ENCODE results near the gene PHLDA1.
A peak's percentile ranks its signal among the peaks of the same experiment; 100 is the strongest.

The PHLDA1 gene

DNA sequence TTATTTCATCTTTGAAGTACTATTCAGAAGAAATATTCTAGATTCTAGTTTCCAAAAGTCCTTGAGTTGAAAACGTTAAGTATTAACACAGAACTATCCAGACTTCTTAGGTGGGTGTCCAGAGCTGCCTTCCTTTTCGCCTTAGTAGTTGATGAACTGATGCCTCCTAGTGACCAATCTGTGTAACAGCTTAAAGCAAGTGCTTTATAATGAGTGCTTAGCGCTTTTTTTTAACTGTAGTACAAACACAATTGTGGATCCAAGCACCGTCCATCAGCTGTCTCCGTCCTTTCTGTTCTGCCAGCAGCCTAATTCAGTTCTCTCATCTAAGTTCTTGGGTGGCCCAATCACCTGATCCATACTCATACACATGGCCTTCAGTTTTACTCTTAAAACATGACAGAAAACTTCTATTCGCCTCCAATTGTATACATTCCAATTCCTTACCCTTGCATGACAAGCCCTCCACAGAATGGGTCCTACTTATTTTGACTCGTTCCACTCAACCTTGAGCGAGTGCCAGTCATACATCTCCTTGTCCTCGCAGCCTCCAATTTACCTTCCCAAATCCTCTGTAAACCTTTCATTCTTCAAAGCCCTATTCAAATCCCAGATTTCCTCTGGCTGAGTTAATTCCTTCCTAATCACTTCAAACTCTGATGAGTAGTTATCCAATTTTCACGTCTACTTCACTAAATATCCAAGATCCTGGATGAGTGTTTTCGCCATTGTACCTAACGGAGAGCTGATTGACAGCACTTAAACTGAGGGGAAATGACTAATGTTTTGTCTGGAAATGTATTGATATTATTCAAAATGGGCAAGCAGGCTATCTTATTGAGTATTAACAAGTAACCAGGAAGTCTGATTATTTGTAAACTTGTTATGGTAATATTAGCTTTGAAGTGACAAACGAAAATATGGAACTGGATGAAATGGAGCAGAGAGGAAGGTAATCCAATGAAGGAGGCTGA, 5.8 kb upstream of the PHLDA1 start:
- peak in 1 of 3 donors; percentile 10 for DNase-seq (ENCODE audit: low read depth in 3 of 3, low spot score in 1 of 3)

DNA sequence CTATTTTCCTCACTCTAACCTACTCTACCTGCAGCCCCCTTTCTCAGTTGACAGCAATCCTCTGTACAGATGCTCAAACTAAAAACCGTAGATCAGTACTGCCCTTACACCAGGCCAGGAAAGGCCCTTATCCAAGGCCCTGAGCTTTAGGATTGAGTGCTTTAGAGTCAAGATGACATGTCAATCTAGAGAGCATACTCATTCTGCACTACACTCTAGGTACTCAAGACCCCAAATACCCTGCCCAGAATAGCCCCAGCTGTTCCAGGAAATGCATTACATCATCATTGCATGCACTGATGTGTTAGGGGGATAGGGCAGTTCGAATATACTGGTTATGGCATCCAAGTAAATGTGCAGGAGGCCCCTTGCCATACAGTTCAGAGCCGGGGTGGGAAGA, 3.5 kb upstream of the PHLDA1 start:
- no peak for DNase-seq (ENCODE audit: low read depth in 3 of 3, low spot score in 1 of 3)

DNA sequence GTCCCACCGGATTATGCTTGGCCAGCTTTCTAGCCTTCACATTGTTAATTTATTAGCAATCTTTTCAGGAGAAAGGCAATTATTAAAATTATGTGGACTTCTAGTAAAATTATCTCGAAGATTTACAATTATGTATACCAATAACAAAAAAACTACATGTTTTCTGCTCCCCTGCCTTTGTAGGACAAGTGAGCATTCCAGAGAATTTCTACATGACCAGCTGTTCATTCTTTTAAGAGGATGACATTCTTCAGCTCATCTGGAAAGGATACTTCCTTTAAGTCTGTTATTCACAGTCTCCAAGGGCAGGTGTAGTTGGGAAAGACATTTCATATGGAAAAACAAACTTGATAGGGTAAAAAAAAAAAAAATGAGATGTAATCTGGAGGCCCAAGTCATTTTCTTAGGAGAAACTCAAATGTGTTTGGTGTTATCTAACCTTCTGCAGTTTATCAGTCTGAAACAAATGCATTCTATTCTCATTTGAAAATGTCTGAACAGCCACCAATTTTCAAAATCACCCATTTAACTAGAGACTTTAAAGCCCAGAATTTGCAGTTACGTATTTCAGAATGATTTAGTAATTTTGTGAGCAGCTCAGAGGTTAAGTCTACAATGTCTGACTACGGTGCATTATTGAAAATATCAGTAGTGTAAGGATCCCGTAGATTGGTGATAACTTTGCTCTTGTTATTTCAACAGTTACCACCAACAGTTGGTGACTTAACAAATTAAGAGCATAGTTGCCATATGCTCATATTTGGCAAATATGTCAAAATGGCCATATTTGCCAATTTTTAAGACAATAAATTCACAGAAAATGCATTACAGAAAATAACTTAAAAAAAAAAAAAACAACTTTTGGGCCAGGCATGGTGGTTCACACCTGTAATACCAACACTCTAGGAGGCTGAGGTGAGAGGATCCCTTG, 1.8 kb upstream of the PHLDA1 start:
- no peak for DNase-seq (ENCODE audit: low read depth in 3 of 3, low spot score in 1 of 3)

DNA sequence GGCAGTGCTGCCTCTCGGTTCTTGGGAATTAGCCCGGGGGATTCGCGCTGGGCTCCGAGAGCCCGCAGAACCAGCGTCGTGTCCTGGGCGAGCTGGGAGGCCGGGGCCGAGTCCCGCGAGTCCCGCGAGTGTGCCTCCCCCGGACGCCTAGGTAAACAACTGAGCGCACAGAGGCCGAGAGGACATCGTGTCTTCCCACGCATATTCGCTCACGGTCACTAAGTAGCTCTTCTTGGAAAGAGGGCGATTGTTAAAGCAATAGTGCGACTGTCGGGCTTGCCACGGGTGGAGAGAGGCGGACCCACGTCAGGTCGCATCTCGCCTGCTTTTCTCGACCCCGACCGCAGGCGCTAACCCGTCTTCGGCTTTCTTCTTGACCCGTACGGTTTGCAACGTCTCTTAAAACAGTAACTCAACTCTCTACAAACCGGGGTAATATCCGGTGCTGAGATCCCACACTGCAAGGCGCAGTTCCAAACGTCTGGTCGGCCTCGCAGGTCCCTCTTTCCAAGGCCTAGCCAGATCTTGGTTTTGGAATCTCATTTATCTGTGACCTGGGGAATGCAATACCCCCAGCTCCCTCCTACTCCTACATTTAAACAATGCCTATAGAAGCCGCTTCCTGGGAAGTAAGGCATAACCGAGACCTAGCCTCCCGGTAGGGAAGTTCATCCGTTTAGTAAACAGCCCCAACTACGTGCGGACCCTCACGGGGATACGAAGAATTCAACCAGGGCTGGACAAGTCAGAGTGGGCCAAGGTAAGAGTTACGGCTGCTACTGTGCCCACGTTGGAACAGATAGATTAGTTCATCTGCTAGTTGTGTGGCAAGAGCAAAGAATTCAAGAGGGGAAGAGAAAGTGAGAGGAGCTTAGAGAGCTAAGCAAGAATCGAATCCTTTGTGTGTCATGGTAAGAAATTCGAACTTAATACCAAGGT, 736 bp upstream of the PHLDA1 start:
- DNase-seq (ENCODE audit: low read depth in 3 of 3, low spot score in 1 of 3), result peak in 2 of 3 donors; percentile 4 to 30

DNA sequence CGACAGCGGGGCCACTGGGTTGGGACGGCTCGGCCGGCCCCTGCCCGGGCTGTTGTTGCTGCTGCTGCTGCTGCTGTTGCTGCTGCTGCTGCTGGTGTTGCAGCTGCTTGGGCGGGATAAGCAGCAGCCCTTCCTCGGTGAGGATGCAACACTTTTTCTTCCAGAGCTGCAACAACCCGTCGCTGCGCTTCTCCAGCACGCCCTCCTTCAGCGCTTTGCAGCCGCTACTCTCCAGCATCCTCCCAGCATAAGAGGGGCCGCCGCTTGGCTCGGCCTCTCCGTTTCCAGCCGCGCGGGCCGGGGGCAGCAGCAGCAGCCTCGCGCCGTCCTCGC, 529 bp downstream of the PHLDA1 start:
- no peak for DNase-seq (ENCODE audit: low read depth in 3 of 3, low spot score in 1 of 3)

DNA sequence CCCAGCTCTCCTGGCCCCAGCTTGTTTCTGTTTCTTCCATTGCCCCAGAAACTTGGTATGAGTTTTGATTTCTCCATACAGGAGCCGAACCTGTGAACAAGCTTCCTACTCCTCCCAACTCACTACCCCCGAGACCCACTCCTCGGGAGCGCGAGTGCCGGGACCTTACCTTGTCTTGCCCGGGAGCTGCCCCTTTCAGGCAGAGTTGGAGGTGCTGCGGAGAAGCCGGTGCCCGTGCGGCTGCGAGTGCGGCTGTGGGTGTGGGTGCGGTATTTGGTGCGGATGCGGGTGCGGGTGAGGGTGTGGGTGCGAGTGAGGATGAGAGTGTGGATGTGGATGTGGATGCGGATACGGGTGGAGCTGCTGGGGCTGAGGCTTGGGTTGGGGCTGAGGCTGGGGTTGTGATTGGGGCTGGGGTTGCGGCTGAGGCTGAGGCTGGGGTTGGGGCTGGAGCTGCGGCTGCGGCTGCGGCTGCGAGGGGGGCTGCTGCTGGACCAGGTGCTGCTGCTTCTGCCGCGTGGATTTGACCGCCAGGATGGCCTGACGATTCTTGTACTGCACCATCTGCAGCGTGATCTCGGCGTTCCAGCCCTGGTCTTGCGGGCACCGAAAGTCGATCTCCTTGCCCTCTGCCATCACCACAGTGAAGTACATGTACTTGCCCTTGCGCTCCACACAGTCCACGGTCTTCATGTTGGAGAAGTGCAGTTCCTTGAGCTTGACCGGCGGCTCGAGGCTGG, 1.1 kb downstream of the PHLDA1 start:
- peak in 2 of 3 donors; percentile 24 to 33 for DNase-seq (ENCODE audit: low read depth in 3 of 3, low spot score in 1 of 3)

DNA sequence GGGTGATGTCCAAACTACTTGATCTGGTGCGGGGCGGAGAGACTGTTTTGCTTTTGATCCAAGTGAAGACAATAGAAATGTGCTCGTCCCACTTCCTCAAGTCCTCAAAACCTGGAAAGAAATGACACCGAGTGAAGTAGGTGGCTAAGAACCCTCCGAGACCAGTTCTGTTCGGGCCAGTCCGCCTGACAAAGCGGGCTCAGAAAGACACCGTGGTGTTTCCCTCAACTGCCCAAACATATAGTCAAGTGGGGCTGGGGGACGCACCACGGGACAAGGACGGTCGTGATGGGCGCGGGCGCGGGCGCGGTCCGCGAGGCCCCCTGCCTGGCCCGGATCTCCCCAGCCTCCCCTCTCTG, 1.6 kb downstream of the PHLDA1 start:
- peak in 1 of 3 donors; percentile 14 for DNase-seq (ENCODE audit: low read depth in 3 of 3, low spot score in 1 of 3)

DNA sequence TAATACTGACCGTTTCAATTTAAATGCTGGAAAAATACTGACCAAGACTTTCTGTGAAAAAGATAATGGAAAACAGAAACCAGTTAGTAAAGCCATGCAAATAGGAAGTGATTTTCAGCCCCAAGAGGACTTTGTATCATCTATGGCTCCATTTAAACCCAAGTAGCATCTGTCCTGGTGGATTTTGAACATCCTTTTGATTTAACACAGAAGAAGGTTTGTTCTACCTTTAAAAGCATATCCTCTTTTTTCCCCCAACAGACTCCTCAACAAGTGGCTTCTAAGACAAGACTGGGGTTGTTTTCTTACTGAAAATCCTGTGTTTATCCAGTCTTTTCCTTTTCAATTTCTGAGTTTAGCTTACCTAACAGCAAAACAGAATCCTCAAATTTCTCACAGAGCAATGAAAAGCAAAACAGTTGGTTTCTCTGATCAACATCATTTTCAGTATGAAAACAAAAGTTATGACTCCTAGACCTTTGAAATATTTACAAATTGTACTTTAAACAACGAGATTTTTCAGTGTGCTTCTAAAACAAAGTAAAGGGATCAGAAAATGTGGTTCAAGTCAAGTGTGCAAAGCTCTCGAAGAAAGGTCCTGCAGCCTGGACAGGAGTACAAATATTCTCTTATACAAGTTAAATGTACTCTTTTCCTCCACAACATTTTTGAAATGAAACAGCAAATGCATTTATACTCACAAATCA, 2.9 kb downstream of the PHLDA1 start:
- DNase-seq (ENCODE audit: low read depth in 3 of 3, low spot score in 1 of 3), result no peak

DNA sequence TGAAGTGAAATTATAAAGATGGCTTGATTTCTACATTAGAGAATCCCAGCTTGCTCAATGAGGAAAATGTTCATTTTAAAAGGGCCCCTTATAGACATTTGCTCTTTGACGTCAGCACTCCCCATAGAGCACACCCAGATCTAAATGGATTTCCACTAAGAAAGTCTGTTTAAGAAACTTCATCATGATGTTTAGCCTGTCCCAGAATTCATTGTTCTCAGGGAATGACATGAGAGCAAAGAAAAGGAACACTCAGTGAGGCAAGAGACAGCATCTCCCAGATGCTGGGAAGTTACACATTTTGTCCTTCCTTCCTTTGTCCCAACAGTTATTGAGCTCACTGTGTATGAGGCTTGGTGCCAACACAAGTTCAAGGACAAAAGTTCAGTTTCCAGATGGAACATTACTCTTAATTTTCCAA, 4.9 kb downstream of the PHLDA1 start:
- DNase-seq (ENCODE audit: low read depth in 3 of 3, low spot score in 1 of 3), result no peak

DNA sequence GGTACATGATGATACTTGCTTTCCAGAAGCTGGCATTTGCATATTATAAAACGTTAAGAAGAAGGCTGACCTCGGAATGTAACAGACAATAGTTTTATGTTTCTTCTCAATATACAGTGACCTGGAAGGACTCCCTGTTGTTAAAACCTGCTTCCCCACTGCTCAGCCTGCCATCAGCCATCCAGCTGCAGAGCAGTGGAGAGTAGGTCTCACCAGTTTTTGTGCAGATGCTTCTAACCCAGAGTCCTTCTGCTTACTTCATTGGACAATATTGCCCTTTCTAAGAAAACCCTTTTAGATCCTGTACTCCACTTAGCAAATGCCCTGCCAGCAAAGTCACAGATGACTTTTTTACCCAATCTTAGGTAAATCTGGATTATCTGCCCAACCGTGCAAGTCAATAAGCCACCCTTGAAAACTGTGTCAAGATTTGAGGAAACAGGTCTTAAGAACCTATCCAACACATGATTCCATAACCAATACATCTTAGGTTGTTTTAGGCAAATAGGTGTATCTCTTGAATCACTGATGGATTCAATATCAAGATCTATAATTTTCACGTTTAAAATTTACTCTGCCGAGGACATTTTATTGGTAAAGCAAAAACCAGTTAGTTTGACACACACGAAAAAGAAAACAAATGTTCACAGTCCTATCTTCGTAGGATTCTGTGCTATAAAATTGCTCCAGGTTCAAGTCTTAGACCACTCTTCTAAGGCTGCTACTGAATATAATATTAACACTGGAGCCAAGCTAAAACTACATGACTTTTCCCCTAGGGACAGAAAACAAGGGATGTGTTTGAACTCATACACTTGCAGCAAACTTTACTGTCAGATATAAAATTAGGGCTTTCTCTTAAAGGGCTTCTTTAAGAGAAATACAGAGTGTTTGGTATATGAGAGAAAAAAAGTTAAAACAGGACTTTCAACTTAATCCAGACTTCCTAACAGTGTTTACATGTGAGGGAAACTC, 5.7 kb downstream of the PHLDA1 start:
- no peak for DNase-seq (ENCODE audit: low read depth in 3 of 3, low spot score in 1 of 3)

DNA sequence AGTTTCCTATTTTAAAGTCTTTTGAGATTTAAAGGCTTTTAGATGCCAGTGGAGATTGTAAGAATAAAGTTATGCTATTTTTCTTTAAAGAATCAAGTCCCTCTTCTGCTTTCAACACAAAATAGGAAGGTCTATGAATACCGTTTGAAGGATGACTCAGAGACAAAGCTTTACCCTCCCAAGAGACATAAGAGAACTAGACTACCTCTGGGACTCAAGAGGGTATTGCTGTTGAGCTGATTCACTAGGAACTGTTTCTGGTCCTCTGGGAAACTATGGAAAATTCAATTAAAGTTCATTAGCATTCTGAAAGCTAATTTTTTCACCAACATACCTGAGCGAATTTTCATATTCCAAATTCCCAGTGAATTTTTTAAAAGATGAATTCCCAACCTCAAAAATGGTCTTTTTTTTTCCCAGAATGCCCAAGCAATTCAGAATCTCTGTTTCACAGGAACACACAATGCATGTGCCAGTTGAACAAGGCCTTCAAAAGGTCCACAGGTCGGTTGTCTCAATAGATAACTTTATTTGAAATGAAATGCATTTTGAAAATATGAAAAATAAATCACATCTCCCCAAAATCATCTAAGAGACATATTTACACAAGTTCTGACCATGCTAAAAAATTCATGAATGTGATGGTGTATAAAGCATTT, 6.5 kb downstream of the PHLDA1 start:
- no peak for DNase-seq (ENCODE audit: low read depth in 3 of 3, low spot score in 1 of 3)

DNA sequence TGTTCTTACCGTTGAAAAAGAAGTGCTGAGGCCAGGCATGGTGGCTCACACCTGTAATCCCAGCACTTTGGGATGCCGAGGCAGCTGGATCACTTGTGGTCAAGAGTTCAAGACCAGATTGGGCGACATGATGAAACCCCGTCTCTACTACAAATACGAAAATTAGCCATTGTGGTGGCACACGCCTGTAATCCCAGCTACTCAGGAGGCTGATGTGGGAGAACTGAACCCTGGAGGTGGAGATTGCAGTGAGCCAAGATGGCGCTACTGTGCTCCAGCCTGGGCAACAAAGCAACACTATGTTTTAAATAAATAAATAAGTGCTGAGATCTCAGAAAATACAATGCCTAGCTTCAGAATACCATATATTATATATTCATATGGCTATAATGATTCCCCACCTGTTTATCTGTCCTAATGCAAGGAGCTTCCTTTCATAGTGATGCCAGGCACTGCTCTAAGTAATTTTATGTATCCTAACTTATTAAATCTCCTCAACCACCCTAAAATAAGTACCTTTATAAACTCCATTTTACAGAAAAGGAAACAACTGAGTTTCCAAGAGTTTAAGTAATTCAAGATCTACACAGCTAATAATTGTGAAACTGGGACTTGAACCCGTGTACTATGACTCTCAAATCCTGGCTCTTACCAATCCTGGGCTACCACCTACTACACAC, 7.3 kb downstream of the PHLDA1 start:
- no peak for DNase-seq (ENCODE audit: low read depth in 3 of 3, low spot score in 1 of 3)

DNA sequence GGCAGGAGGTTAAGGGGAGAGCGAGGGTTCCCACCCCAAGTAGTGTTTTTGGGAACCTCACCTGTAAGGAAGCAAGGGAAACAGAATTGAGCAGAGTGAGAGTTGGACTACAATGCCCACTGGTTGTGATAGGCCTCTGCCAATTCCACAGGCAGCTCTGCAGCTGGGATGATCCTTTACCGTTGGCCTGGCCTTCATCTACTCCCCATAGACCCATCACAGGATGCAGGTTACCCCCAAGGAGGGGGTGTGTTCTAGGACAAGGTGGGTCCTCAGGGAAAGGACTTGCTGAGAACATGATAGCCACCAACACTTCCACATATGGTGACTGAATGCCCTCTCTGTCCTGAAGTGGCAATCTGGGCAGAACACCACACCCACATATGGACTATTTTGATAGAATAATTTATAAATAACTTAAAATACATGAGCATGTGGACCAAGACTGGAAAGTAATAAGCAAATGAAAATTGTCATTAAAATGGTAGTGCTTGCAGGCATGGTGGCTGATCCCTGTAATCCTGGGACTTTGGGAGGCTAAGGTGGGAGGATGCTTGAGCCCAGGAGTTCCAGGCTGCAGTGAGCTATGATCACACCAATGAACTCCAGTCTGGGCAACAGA, 8.4 kb downstream of the PHLDA1 start:
- DNase-seq (ENCODE audit: low read depth in 3 of 3, low spot score in 1 of 3), result no peak

DNA sequence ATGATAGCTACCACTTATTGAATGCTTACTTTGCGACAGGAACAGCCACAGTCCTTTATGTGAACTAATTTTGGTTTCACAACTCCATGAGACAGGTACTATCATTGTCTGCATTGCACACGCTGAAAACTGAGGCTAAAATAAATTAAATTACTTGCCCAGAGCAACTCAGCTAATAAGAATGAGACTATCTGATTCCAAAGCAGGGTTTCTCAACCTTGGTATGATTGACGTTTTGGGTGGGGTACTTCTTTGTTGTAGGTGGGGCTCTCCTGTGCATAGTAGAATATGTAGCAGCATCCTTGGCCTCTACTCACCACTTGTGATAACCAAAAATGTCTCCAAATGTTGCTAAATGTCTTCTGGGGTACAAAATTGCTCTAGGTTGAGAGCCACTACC, 9.1 kb downstream of the PHLDA1 start:
- no peak for DNase-seq (ENCODE audit: low read depth in 3 of 3, low spot score in 1 of 3)

DNA sequence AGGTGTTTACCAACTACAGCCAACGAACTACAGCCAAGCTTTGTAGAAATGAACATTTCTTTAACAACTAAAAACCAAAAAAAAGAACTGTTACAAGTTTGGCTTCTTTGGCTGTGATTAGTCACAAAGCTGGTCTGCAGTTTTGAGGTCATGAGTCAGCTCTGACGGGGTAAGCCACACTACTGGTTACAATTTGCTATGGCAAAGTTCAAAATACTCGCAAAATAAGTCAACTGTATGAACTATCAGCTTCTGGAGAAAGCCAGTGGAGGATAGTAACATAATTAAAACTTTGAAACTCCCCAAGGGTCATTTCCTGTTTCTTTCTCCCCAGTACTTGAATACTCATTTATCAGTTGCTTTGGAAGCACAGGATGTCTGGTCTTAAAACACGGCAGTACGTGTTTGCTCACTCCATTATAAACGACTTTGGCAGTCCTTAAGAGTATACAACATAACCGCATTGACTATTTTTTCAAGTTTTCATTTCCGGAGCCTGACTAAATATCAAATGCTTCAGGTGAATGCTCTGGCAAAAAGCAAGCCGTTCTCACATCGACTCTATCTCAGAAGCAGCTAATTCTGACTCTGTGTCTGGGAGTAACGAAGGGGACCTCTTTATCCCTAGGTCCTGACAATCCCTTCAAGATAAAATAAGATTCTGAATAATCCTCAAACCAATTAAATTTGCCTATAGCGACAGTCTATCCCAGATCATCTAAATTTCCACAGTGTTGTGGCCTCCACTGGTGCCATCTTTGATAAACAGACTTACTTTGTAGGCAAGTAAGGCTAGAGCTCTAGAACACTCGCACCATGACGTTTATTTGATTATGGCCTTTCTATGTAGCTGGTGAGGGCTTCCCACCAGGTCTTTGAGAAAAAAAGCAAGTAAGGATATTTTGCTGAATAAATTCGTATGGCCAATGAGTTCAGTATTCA, 10.6 kb downstream of the PHLDA1 start:
- DNase-seq (ENCODE audit: low read depth in 3 of 3, low spot score in 1 of 3), result peak in 2 of 3 donors; percentile 18 to 29

DNA sequence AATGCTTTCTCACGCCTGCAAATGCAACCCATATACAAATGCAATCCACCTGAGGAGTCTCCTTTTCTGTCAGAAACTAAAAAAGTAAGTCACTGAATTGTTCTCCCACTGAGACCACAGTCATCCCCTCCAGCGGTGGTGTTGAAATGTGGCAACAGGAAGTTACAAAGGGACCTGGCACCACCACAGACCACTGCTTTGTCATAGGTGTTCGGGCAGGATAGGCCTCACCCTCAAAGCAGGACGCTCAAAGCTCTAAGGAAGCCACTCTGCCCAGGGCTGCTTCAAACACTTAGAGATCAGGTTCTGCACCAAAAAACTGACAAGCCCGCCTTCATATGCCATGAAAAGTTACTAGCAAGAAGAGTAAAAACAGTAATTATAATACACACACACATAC, 11.3 kb downstream of the PHLDA1 start:
- peak; percentile 19 to 48 (median 41) for DNase-seq (ENCODE audit: low read depth in 3 of 3, low spot score in 1 of 3)

Data from stimulated activated CD4-positive, alpha-beta T cell treated with anti-CD3 and anti-CD28 coated beads, TNF-alpha, amount 100 ng/mL, for 1 hour (primary cell).